ENCODE measurements around the gene IL32. TPM values are rescaled to one million over a fixed set of nuclear protein-coding genes. Genes with fewer than 3 reads are reported as not detected.

IL32 gene
- total and polyA plus RNA-seq, 2 donors (not counting 1 experiment from before 2014, with no cell fraction given): 2.0 to 2.3 TPM

- Histone ChIP-seq H4K20me1 (ENCODE audit: control insufficient read depth, insufficient read depth, low read length, poor library complexity, severe bottlenecking) (peaks cover 47% of the 10 kb centered on the region), H3K4me3 (ENCODE audit: control extremely low read depth in 1 of 5, extremely low read depth in 1 of 5, insufficient read depth in 1 of 5, low read depth in 2 of 5, low read length in 4 of 5) (no peak overlapping the region), H2AFZ (ENCODE audit: insufficient read depth, low read depth, low read length, poor library complexity, severe bottlenecking) (peak overlapping the region; percentile 14), H3K27me3 (replicated peaks in 1 of 4; ENCODE audit: control extremely low read depth in 1 of 4, control insufficient read depth in 3 of 4, insufficient read depth in 4 of 4, low read length in 3 of 4) (peaks cover 0 to 58% (median 27%) of the 10 kb centered on the region in 4 experiments), H3K36me3 (replicated peaks in 1 of 2; ENCODE audit: control extremely low read depth in 1 of 2, control insufficient read depth in 1 of 2, extremely low read depth in 1 of 2, insufficient read depth in 2 of 2, low read length in 1 of 2) (peaks cover 0 to 18% of the 10 kb centered on the region in 2 experiments), H3K9me3 (ENCODE audit: control extremely low read depth in 1 of 3, control insufficient read depth in 2 of 3, insufficient read depth in 1 of 3, low read length in 2 of 3) (peaks cover 0 to 17% (median 0%) of the 10 kb centered on the region in 3 donors), H3K27ac (ENCODE audit: low read length in 2 of 2) (no peak overlapping the region), H3K79me2 (ENCODE audit: control insufficient read depth, insufficient read depth, low read length) (peaks cover 15% of the 10 kb centered on the region), H3K4me1 (ENCODE audit: control insufficient read depth in 2 of 2, insufficient read depth in 2 of 2, low read length in 2 of 2) (peaks cover 25 to 28% of the 10 kb centered on the region in 2 donors), H3K4me2 (replicated peaks; ENCODE audit: low read depth, low read length, poor library complexity, severe bottlenecking) (peak overlapping the region; percentile 57), H3K9ac (ENCODE audit: low read length) (no peak overlapping the region)
- peaks cover 39% of the 10 kb centered on the region for H3K27me3 Mint-ChIP-seq
- ChIA-PET CTCF (interaction anchor here (0.7 to 8.9 kb wide), 11 partner anchors 8 to 133 kb away, joined by 3 to 213 read pairs (median 10); partner anchors contain the start of genes CLDN9 and TNFRSF12A), POLR2A (interaction anchor here (0.6 to 2.3 kb wide), 2 partner anchors 27 to 100 kb away, joined by 3 to 10 read pairs; no protein-coding TSS in a partner anchor)
- H3K9me3 Mint-ChIP-seq (ENCODE audit: insufficient read depth): no peaks in the 10 kb centered on the region
- DNase-seq: peak; percentile 54
- intact Hi-C loops (cut with micrococcal nuclease): loop anchor here (2.0 to 10.0 kb wide), 3 partner anchors 29 to 1725 kb away; partner anchors contain the start of genes UBE2I and ZNF263
- no peak for ATAC-seq (ENCODE audit: low read depth)
- TF ChIP-seq CTCF (IDR thresholded peaks at IDR 0.05) (no peak), EZH2 (IDR thresholded peaks at IDR 0.05; ENCODE audit: borderline replicate concordance, insufficient read depth, low read depth, low read length, poor library complexity, severe bottlenecking) (no peak)
- H3K27ac Mint-ChIP-seq: no peak overlapping the region
- H3K4me3 Mint-ChIP-seq: peak overlapping the region; percentile 35
- WGBS (ENCODE audit: insufficient coverage): 10% methylated on average over 59 of the region's 59 CpGs
- H3K4me1 Mint-ChIP-seq: peaks cover 20% of the 10 kb centered on the region
These were observed 35.8 kb upstream of the IL32 start for GRCh38 chr16:3029491-3030221.
